ENCODE measurements around the gene CAVIN1.
"Not testable (repeated sequence)": the region's sequence is repeated elsewhere in the genome, so short reads cannot be mapped to it uniquely, and the experiment has no call there.

Gene CAVIN1

DNA sequence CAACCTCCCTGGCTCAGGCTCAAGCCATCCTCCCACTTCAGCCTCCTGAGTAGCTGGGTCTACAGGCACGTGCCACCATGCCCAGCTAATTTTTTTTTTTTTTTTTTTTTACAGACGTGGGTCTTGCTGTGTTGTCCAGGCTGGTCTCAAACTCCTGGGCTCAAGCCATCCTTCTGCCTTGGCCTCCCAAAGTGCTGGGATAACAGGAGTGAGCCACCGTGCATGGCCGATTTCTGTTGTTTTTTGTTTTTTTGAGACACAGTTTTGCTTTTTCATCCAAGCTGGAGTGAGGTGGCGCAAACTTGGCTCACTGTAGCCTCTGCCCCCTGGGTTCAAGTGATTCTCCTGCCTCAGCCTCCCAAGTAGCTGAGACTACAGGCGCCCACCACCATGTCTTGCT is 31.9 kb upstream of the CAVIN1 start:
- H3K4me3 ChIP-seq (ENCODE audit: low read depth, low read length); H3K9me3 ChIP-seq (ENCODE audit: control insufficient read depth, insufficient read depth, low read depth, low read length); H3K36me3 ChIP-seq (ENCODE audit: control insufficient read depth in 2 of 2, insufficient read depth in 1 of 2, low read length in 2 of 2); H3K4me1 ChIP-seq (ENCODE audit: control insufficient read depth, insufficient read depth, low read length); H3K27ac ChIP-seq (ENCODE audit: extremely low read depth, low read depth, low read length): not testable (repeated sequence)
- TF ChIP-seq, protein P1, sequence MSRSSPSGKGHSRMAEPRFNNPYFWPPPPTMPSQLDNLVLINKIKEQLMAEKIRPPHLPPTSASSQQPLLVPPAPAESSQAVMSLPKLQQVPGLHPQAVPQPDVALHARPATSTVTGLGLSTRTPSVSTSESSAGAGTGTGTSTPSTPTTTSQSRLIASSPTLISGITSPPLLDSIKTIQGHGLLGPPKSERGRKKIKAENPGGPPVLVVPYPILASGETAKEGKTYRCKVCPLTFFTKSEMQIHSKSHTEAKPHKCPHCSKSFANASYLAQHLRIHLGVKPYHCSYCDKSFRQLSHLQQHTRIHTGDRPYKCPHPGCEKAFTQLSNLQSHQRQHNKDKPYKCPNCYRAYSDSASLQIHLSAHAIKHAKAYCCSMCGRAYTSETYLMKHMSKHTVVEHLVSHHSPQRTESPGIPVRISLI (tag by site-specific recombination; IDR thresholded peaks at IDR 0.05), result 0 out of 2 replicates have a peak, but pooled peaks have one; percentile 29
- peak; percentile 79; the same call in 1 of the 2 replicates for TF ChIP-seq ZNF121 (tag by site-specific recombination; IDR thresholded peaks at IDR 0.05)
- ChIA-PET CTCF (interaction anchor here (0.6 to 0.9 kb wide), 2 partner anchors 53 to 73 kb away, joined by 3 read pairs; no protein-coding TSS in a partner anchor), POLR2A (interaction anchor here (1.9 kb wide), 1 partner anchor 32 kb away, joined by 5 read pairs; the partner anchor contains the start of gene CAVIN1)

DNA sequence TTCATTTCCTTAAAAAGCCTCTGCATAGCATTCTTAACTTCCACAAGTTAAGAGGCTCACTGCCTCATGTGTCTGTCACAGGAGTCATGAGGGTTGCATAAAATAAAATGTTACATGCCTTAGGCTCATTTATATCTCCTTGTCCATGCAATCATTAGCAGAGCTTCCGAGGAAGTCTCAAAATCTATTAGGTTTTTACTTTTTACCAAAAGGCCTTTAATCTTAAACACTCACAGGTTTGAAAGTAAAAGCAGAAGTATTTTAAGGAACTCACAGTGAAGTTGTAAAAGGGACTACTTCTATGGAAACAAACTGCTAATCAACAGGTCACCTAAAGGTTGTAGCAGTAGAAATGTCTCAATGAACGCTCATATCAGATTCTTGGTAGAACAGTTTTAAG is 30.4 kb upstream of the CAVIN1 start:
- Histone ChIP-seq H3K4me1 (ENCODE audit: control insufficient read depth, insufficient read depth, low read length) (no peaks in the 10 kb centered on the region), H3K27ac (ENCODE audit: extremely low read depth, low read depth, low read length) (no peak overlapping the region), H3K4me3 (ENCODE audit: low read depth, low read length) (no peak overlapping the region), H3K9me3 (ENCODE audit: control insufficient read depth, insufficient read depth, low read depth, low read length) (no peaks in the 10 kb centered on the region), H3K36me3 (ENCODE audit: control insufficient read depth in 2 of 2, insufficient read depth in 1 of 2, low read length in 2 of 2) (no peaks in the 10 kb centered on the region)
- ChIA-PET POLR2A (interaction anchor here (1.9 kb wide), 1 partner anchor 30 kb away, joined by 5 read pairs; the partner anchor contains the start of gene CAVIN1), CTCF (interaction anchor here (0.6 to 1.2 kb wide), 3 partner anchors 23 to 74 kb away, joined by 3 to 5 read pairs (median 4); no protein-coding TSS in a partner anchor)
- TF ChIP-seq ZNF626 (tag by site-specific recombination; IDR thresholded peaks at IDR 0.05) (no peak), ZNF155 (tag by site-specific recombination; IDR thresholded peaks at IDR 0.05) (no peak), ZNF19 (tag by site-specific recombination; IDR thresholded peaks at IDR 0.05; ENCODE audit: low read depth) (no peak), SCRT2 (tag by site-specific recombination; IDR thresholded peaks at IDR 0.05) (peak; percentile 65), ZNF473 (tag by site-specific recombination; IDR thresholded peaks at IDR 0.05) (no peak)
- TF ChIP-seq, protein P2, sequence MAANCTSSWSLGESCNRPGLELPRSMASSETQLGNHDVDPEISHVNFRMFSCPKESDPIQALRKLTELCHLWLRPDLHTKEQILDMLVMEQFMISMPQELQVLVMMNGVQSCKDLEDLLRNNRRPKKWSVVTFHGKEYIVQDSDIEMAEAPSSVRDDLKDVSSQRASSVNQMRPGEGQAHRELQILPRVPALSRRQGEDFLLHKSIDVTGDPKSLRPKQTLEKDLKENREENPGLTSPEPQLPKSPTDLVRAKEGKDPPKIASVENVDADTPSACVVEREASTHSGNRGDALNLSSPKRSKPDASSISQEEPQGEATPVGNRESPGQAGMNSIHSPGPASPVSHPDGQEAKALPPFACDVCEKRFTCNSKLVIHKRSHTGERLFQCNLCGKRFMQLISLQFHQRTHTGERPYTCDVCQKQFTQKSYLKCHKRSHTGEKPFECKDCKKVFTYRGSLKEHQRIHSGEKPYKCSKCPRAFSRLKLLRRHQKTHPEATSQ (tag by site-specific recombination; IDR thresholded peaks at IDR 0.05), result no peak

DNA sequence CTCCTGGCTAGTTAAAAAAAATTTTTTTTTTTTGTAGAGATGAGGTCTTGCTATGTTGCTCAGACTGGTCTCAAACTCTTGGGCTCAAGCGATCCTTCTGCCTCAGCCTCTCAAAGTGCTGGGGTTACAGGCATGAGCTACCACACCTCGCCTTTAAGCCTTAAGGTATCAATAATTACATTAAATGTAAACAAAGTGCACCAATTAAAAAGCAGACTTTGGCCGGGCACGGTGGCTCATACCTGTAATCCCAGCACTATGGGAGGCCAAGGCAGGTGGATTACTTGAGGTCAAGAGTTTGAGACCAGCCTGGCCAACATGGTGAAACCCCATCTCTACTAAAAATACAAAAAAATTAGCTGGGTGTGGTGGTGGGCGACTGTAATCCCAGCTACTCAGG is 28.2 kb upstream of the CAVIN1 start:
- H3K9me3 ChIP-seq (ENCODE audit: control insufficient read depth, insufficient read depth, low read depth, low read length); POLR2A ChIA-PET; H3K36me3 ChIP-seq (ENCODE audit: control insufficient read depth in 2 of 2, insufficient read depth in 1 of 2, low read length in 2 of 2); H3K27ac ChIP-seq (ENCODE audit: extremely low read depth, low read depth, low read length); H3K4me1 ChIP-seq (ENCODE audit: control insufficient read depth, insufficient read depth, low read length); H3K4me3 ChIP-seq (ENCODE audit: low read depth, low read length): not testable (repeated sequence)
- CTCF ChIA-PET, result interaction anchor here (0.6 kb wide), 1 partner anchor 110 kb away, joined by 3 read pairs; no protein-coding TSS in a partner anchor

DNA sequence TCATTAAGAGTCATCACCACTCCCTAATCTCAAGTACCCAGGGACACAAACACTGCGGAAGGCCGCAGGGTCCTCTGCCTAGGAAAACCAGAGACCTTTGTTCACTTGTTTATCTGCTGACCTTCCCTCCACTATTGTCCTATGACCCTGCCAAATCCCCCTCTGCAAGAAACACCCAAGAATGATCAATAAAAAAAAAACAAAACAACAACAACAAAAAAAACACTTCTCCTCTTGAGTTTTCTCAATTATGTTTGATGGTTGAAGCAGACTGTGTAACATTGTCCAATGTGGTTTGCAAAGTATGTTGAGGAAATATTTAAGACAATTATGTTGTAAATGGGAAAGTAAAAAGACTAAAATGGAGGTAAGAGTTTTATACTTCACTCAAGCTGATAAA is 26.8 kb upstream of the CAVIN1 start:
- H3K27ac ChIP-seq (ENCODE audit: extremely low read depth, low read depth, low read length); H3K9me3 ChIP-seq (ENCODE audit: control insufficient read depth, insufficient read depth, low read depth, low read length); H3K4me3 ChIP-seq (ENCODE audit: low read depth, low read length); POLR2A ChIA-PET; H3K36me3 ChIP-seq (ENCODE audit: control insufficient read depth in 2 of 2, insufficient read depth in 1 of 2, low read length in 2 of 2); H3K4me1 ChIP-seq (ENCODE audit: control insufficient read depth, insufficient read depth, low read length); CTCF ChIA-PET: not testable (repeated sequence)

DNA sequence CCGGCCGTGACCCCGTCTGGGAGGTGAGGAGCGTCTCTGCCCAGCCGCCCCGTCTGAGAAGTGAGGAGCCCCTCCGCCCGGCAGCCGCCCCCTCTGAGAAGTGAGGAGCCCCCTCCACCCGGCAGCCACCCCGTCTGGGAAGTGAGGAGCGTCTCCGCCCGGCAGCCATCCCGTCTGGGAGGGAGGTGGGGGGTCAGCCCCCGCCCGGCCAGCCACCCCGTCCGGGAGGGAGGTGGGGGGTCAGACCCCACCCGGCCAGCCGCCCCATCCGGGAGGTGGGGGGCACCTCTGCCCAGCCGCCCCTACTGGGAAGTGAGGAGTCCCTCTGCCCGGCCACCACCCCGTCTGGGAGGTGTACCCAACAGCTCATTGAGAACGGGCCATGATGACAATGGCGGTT is 26.1 kb upstream of the CAVIN1 start:
- CTCF ChIA-PET, POLR2A ChIA-PET: not testable (repeated sequence)

DNA sequence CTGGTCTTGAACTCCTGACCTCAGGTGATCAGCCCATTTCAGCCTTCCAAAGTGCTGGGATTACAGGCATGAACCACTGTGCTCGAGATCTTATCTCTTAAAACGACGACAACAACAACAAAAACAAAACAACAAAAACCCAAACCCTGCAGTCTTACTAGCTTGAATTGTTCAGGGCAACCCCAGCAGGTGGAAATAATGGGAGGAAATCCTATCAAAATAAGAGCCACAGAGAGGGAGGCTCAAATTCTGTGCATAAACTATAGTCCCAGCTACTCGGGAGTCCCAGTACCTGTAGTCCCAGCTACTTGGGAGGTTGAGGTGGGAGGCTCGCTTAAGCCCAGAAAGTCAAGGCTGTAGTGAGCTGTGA is 19.1 kb upstream of the CAVIN1 start:
- H3K9me3 ChIP-seq (ENCODE audit: control insufficient read depth, insufficient read depth, low read depth, low read length), result no peaks in the 10 kb centered on the region
- no peaks in the 10 kb centered on the region for H3K36me3 ChIP-seq (ENCODE audit: control insufficient read depth in 2 of 2, insufficient read depth in 1 of 2, low read length in 2 of 2)
- ChIA-PET CTCF (interaction anchor here (0.7 to 4.3 kb wide), 6 partner anchors 11 to 89 kb away, joined by 3 to 33 read pairs (median 8); no protein-coding TSS in a partner anchor), POLR2A (interaction anchor here (0.6 to 1.8 kb wide), 2 partner anchors 19 to 31 kb away, joined by 3 to 12 read pairs; partner anchors contain the start of gene CAVIN1)
- peaks cover 2% of the 10 kb centered on the region; the same call in 1 of the 2 replicates for H3K4me1 ChIP-seq (ENCODE audit: control insufficient read depth, insufficient read depth, low read length)
- H3K27ac ChIP-seq (ENCODE audit: extremely low read depth, low read depth, low read length), result no peak overlapping the region
- H3K4me3 ChIP-seq (ENCODE audit: low read depth, low read length), result no peak overlapping the region
- TF ChIP-seq ZBTB8A (tag by site-specific recombination; IDR thresholded peaks at IDR 0.05) (peak; percentile 56), ZNF558 (tag by site-specific recombination; IDR thresholded peaks at IDR 0.05) (no peak), ZNF24 (tag by site-specific recombination; IDR thresholded peaks at IDR 0.05) (no peak)
- TF ChIP-seq, protein P3, sequence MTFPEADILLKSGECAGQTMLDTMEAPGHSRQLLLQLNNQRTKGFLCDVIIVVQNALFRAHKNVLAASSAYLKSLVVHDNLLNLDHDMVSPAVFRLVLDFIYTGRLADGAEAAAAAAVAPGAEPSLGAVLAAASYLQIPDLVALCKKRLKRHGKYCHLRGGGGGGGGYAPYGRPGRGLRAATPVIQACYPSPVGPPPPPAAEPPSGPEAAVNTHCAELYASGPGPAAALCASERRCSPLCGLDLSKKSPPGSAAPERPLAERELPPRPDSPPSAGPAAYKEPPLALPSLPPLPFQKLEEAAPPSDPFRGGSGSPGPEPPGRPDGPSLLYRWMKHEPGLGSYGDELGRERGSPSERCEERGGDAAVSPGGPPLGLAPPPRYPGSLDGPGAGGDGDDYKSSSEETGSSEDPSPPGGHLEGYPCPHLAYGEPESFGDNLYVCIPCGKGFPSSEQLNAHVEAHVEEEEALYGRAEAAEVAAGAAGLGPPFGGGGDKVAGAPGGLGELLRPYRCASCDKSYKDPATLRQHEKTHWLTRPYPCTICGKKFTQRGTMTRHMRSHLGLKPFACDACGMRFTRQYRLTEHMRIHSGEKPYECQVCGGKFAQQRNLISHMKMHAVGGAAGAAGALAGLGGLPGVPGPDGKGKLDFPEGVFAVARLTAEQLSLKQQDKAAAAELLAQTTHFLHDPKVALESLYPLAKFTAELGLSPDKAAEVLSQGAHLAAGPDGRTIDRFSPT (tag by site-specific recombination; IDR thresholded peaks at IDR 0.05), result no peak

More for the DNA sequence above, 26.1 kb upstream of the CAVIN1 start:
- H3K4me3 ChIP-seq (ENCODE audit: low read depth, low read length); H3K36me3 ChIP-seq (ENCODE audit: control insufficient read depth in 2 of 2, insufficient read depth in 1 of 2, low read length in 2 of 2); H3K4me1 ChIP-seq (ENCODE audit: control insufficient read depth, insufficient read depth, low read length); H3K27ac ChIP-seq (ENCODE audit: extremely low read depth, low read depth, low read length); H3K9me3 ChIP-seq (ENCODE audit: control insufficient read depth, insufficient read depth, low read depth, low read length): not testable (repeated sequence)

Data from HEK293 (cell line).